WTC11 (cell line): ENCODE data around the gene BAG1. TPM values are rescaled to one million over a fixed set of nuclear protein-coding genes. Genes with fewer than 3 reads are reported as not detected.

ENCODE experiments used
- ATAC-seq: fragments of 200-7000 bp; cut with Tn5 transposase; 2 replicates; pipeline ENCODE4 v1.10.0; 2021; ENCODE audit warnings: mild to moderate bottlenecking, moderate library complexity
- Bru-seq: library from RNA; stranded (reverse); fragments of 400-500 nt; gene quantifications from one replicate; lab custom pipeline; 2021; lab: Mats Ljungman, UMichigan
- CTCF ChIA-PET: fragments of 300-600 bp; sonication (Branson Sonifier 250); formaldehyde crosslinking; loops from one replicate; lab custom pipeline; 2021; ENCODE audit warnings: antibody characterized with exemption; lab: Charles Lee
- POLR2A ChIA-PET: fragments of 350-600 bp; sonication (Branson Sonifier 250); formaldehyde crosslinking; loops from one replicate; lab custom pipeline; 2021; ENCODE audit warnings: antibody characterized with exemption; lab: Charles Lee
- DNase-seq: peaks from one replicate; pipeline ENCODE4 v3.0.0; 2021; ENCODE audit warnings: low spot score
- H3K27ac Mint-ChIP-seq: 2 replicates; pipeline ENCODE4 v1.8.0; 2021; ENCODE audit warnings: mixed read lengths
- H3K27me3 Mint-ChIP-seq: 2 replicates; pipeline ENCODE4 v1.8.0; 2021; ENCODE audit warnings: low read depth, mild to moderate bottlenecking, moderate library complexity, mixed read lengths
- H3K36me3 Mint-ChIP-seq: 2 replicates; pipeline ENCODE4 v1.8.0; 2021; ENCODE audit warnings: mixed read lengths
- H3K4me1 Mint-ChIP-seq: 2 replicates; pipeline ENCODE4 v1.8.0; 2022; ENCODE audit warnings: mixed read lengths
- H3K4me3 Mint-ChIP-seq: 2 replicates; pipeline ENCODE4 v1.8.0; 2021; ENCODE audit warnings: mild to moderate bottlenecking, moderate library complexity, mixed read lengths
- H3K9me3 Mint-ChIP-seq: 2 replicates; pipeline ENCODE4 v1.8.0; 2021; ENCODE audit warnings: mixed read lengths
- ELF4 ChIP-seq: sonication (generic); formaldehyde crosslinking; IDR thresholded peaks from 2 replicates; pipeline ENCODE4 v1.8.1; 2022; ENCODE audit warnings: low read depth, mild to moderate bottlenecking, moderate library complexity, missing genetic modification reagents
- EMX1 ChIP-seq: fragments of 250-450 bp; sonication (Bioruptor Pico); IDR thresholded peaks from 2 replicates; pipeline ENCODE4 v1.8.0; 2021; ENCODE audit warnings: mild to moderate bottlenecking
- FOXK1 ChIP-seq: sonication (generic); formaldehyde crosslinking; IDR thresholded peaks from 2 replicates; pipeline ENCODE4 v1.8.0; 2022; ENCODE audit warnings: mild to moderate bottlenecking, moderate library complexity, missing genetic modification reagents
- GABPB1 ChIP-seq: sonication (generic); formaldehyde crosslinking; IDR thresholded peaks from 2 replicates; pipeline ENCODE4 v1.8.1; 2023; ENCODE audit warnings: mild to moderate bottlenecking, missing genetic modification reagents
- GTF2I ChIP-seq: fragments of 250-450 bp; sonication (Bioruptor Pico); conservative IDR thresholded peaks from 2 replicates; pipeline ENCODE4 v1.4.0; 2021; ENCODE audit warnings: mild to moderate bottlenecking
- JUN ChIP-seq: sonication (generic); formaldehyde crosslinking; IDR thresholded peaks from 2 replicates; pipeline ENCODE4 v1.8.0; 2023; ENCODE audit warnings: mild to moderate bottlenecking, missing genetic modification reagents
- NR1H2 ChIP-seq: sonication (generic); formaldehyde crosslinking; IDR thresholded peaks from 2 replicates; pipeline ENCODE4 v1.9.0; 2021; ENCODE audit warnings: mild to moderate bottlenecking, moderate library complexity, missing genetic modification reagents
- NR3C1 ChIP-seq: sonication (generic); formaldehyde crosslinking; conservative IDR thresholded peaks from 2 replicates; pipeline ENCODE4 v1.8.1; 2023; ENCODE audit warnings: low read depth, mild to moderate bottlenecking, missing genetic modification reagents
- PRRX2 ChIP-seq: fragments of 250-450 bp; sonication (Bioruptor Pico); IDR thresholded peaks from 2 replicates; pipeline ENCODE4 v1.8.0; 2021; ENCODE audit warnings: mild to moderate bottlenecking
- RORB ChIP-seq: fragments of 250-450 bp; sonication (Bioruptor Pico); IDR thresholded peaks from 2 replicates; pipeline ENCODE4 v1.9.0; 2021; ENCODE audit warnings: mild to moderate bottlenecking
- ZBTB21 ChIP-seq: sonication (generic); formaldehyde crosslinking; IDR thresholded peaks from 2 replicates; pipeline ENCODE4 v1.8.1; 2023; ENCODE audit warnings: mild to moderate bottlenecking, missing genetic modification reagents, borderline replicate concordance
- ZNF121 ChIP-seq: sonication (generic); formaldehyde crosslinking; IDR thresholded peaks from 2 replicates; pipeline ENCODE4 v1.8.0; 2023; ENCODE audit warnings: missing genetic modification reagents
- ZNF423 ChIP-seq: fragments of 250-450 bp; sonication (Bioruptor Pico); IDR thresholded peaks from 2 replicates; pipeline ENCODE4 v2.1.2; 2022; ENCODE audit warnings: mild to moderate bottlenecking, moderate library complexity
- long read RNA-seq, 3 experiments: library from RNA in 1 of 3; library from capped mRNA in 1 of 3; library from polyadenylated mRNA in 1 of 3; unstranded in 2 of 3; stranded (forward) in 1 of 3; transcript quantifications; one replicate each; pipeline ENCODE4 v2.0.0, GENCODE V29; 2021
- total RNA-seq: library from RNA; stranded (reverse); gene quantifications from 3 replicates; pipeline ENCODE4 v1.2.3, GENCODE V29; 2021
- TF ChIP-seq, protein P1 (sequence below): sonication (generic); formaldehyde crosslinking; IDR thresholded peaks from 2 replicates; pipeline ENCODE4 v1.8.1; 2023; ENCODE audit warnings: mild to moderate bottlenecking, moderate library complexity, missing genetic modification reagents
- TF ChIP-seq, protein P2 (sequence below): sonication (generic); formaldehyde crosslinking; IDR thresholded peaks from 2 replicates; pipeline ENCODE4 v1.8.1; 2023; ENCODE audit warnings: mild to moderate bottlenecking, missing genetic modification reagents, moderate library complexity
- TF ChIP-seq, protein P3 (sequence below): sonication (generic); formaldehyde crosslinking; IDR thresholded peaks from 2 replicates; pipeline ENCODE4 v1.8.1; 2022; ENCODE audit warnings: low read depth, missing genetic modification reagents, borderline replicate concordance
- TF ChIP-seq, protein P4 (sequence below): fragments of 250-450 bp; sonication (Bioruptor Pico); IDR thresholded peaks from 2 replicates; pipeline ENCODE4 v1.9.0; 2021; ENCODE audit warnings: mild to moderate bottlenecking, borderline replicate concordance
- TF ChIP-seq, protein P5 (sequence below): sonication (generic); formaldehyde crosslinking; IDR thresholded peaks from 2 replicates; pipeline ENCODE4 v1.8.1; 2022; ENCODE audit warnings: mild to moderate bottlenecking, moderate library complexity, missing genetic modification reagents
- TF ChIP-seq, protein P6 (sequence below): sonication (generic); formaldehyde crosslinking; IDR thresholded peaks from 2 replicates; pipeline ENCODE4 v1.8.0; 2022; ENCODE audit warnings: mild to moderate bottlenecking, missing genetic modification reagents
- TF ChIP-seq, protein P7 (sequence below): sonication (generic); formaldehyde crosslinking; IDR thresholded peaks from 2 replicates; pipeline ENCODE4 v1.8.0; 2023; ENCODE audit warnings: missing genetic modification reagents

The BAG1 gene
- 44.7 to 52.9 TPM (median 48.2 TPM) in 3 replicates for total RNA-seq
- Bru-seq, nascent RNA = percentile 84 among the genes with signal in this experiment
- long read RNA-seq, experiment 1, transcript BAG1-210 (7 exons, 3,786 nt) = major isoform, 135 of 167 reads
- long read RNA-seq, experiment 1, transcript BAG1-203 (8 exons, 1,396 nt) = minor isoform, 7 of 167 reads
- long read RNA-seq, experiment 1, partial matches to known transcripts = 1 of 167 reads
- long read RNA-seq, experiment 1, other reads (novel, unspliced or antisense) = 24 of 167 reads
- long read RNA-seq, experiment 2, transcript BAG1-210 (7 exons, 3,786 nt) = major isoform, 36 of 46 reads
- long read RNA-seq, experiment 2, partial matches to known transcripts = 1 of 46 reads
- long read RNA-seq, experiment 2, other reads (novel, unspliced or antisense) = 7 of 46 reads
- long read RNA-seq, experiment 3, transcript BAG1-210 (7 exons, 3,786 nt) = major isoform, 6 of 7 reads
- long read RNA-seq, experiment 3, partial matches to known transcripts = 0 of 7 reads
- long read RNA-seq, experiment 3, other reads (novel, unspliced or antisense) = 1 of 7 reads

DNA sequence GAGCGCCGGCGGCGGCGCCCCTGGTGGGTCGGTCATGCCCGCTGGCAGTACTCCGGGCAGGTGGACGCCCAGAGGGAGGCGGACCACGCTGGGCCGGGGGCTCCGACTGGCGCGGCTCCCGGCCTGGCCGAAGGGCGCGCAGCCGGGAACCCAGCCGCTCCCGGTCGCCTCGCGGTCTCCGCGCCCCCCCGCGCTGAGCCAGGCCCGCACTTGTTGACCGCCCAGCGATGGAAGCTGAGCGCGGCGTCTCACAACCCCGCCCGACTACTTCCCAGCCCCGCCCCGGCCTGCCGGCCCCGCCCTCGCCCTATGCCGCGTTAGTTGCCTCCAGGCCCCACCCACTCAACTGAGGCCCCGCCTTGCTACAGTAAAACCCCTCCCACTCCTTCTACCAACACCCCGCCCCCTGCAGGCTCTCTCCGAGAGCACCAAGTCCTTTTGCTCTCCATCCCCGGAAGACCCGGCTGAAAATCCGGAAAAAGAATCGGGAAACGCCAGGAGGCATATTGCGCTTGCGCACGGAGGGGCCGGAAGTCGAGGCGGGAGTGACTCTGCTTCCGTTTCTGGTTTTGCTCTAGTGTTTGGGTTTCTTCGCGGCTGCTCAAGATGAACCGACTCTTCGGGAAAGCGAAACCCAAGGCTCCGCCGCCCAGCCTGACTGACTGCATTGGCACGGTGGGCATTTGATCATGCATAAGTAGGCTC is at the start of gene BAG1, which contains the start of gene CHMP5:
BAG1 (minus strand) TSS at position 236 of the 705 bp plus-strand sequence.
CHMP5 (plus strand) TSS at position 577 of the 705 bp plus-strand sequence; CDS start at position 607, 30 bp downstream.
- POLR2A ChIA-PET = interaction anchor here (2.2 kb wide), 1 partner anchor 26 kb away, joined by 13 read pairs; the partner anchor contains the start of gene NFX1
- peak within 1 kb of the TSS; percentile 95 for H3K27ac Mint-ChIP-seq
- H3K4me3 Mint-ChIP-seq = peak within 1 kb of the TSS; percentile 98
- H3K27me3 Mint-ChIP-seq = no peaks in the 10 kb centered on the region
- peak; percentile 100 for DNase-seq
- CTCF ChIA-PET = interaction anchor here (0.5 to 0.8 kb wide), 4 partner anchors 19 to 191 kb away, joined by 3 to 4 read pairs (median 3); partner anchors contain the start of gene SMU1
- no peaks in the 10 kb centered on the region for H3K9me3 Mint-ChIP-seq
- ATAC-seq = peak; percentile 99
- H3K4me1 Mint-ChIP-seq = peaks cover 13% of the 10 kb centered on the region
- H3K36me3 Mint-ChIP-seq = peaks cover 40% of the 10 kb centered on the region
- TF ChIP-seq ZNF121 = no peak
- no peak for TF ChIP-seq GTF2I (CRISPR knock-in tag)
- TF ChIP-seq, protein P1, sequence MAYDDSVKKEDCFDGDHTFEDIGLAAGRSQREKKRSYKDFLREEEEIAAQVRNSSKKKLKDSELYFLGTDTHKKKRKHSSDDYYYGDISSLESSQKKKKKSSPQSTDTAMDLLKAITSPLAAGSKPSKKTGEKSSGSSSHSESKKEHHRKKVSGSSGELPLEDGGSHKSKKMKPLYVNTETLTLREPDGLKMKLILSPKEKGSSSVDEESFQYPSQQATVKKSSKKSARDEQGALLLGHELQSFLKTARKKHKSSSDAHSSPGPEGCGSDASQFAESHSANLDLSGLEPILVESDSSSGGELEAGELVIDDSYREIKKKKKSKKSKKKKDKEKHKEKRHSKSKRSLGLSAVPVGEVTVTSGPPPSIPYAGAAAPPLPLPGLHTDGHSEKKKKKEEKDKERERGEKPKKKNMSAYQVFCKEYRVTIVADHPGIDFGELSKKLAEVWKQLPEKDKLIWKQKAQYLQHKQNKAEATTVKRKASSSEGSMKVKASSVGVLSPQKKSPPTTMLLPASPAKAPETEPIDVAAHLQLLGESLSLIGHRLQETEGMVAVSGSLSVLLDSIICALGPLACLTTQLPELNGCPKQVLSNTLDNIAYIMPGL = 0 out of 2 replicates have a peak, but pooled peaks have one; percentile 68
- TF ChIP-seq NR1H2 (CRISPR knock-in tag) = no peak
- TF ChIP-seq, protein P2, sequence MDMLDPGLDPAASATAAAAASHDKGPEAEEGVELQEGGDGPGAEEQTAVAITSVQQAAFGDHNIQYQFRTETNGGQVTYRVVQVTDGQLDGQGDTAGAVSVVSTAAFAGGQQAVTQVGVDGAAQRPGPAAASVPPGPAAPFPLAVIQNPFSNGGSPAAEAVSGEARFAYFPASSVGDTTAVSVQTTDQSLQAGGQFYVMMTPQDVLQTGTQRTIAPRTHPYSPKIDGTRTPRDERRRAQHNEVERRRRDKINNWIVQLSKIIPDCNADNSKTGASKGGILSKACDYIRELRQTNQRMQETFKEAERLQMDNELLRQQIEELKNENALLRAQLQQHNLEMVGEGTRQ (CRISPR knock-in tag) = no peak
- no peak for TF ChIP-seq NR3C1 (CRISPR knock-in tag)
- TF ChIP-seq, protein P3, sequence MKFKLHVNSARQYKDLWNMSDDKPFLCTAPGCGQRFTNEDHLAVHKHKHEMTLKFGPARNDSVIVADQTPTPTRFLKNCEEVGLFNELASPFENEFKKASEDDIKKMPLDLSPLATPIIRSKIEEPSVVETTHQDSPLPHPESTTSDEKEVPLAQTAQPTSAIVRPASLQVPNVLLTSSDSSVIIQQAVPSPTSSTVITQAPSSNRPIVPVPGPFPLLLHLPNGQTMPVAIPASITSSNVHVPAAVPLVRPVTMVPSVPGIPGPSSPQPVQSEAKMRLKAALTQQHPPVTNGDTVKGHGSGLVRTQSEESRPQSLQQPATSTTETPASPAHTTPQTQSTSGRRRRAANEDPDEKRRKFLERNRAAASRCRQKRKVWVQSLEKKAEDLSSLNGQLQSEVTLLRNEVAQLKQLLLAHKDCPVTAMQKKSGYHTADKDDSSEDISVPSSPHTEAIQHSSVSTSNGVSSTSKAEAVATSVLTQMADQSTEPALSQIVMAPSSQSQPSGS (CRISPR knock-in tag) = no peak
- TF ChIP-seq, protein P4, sequence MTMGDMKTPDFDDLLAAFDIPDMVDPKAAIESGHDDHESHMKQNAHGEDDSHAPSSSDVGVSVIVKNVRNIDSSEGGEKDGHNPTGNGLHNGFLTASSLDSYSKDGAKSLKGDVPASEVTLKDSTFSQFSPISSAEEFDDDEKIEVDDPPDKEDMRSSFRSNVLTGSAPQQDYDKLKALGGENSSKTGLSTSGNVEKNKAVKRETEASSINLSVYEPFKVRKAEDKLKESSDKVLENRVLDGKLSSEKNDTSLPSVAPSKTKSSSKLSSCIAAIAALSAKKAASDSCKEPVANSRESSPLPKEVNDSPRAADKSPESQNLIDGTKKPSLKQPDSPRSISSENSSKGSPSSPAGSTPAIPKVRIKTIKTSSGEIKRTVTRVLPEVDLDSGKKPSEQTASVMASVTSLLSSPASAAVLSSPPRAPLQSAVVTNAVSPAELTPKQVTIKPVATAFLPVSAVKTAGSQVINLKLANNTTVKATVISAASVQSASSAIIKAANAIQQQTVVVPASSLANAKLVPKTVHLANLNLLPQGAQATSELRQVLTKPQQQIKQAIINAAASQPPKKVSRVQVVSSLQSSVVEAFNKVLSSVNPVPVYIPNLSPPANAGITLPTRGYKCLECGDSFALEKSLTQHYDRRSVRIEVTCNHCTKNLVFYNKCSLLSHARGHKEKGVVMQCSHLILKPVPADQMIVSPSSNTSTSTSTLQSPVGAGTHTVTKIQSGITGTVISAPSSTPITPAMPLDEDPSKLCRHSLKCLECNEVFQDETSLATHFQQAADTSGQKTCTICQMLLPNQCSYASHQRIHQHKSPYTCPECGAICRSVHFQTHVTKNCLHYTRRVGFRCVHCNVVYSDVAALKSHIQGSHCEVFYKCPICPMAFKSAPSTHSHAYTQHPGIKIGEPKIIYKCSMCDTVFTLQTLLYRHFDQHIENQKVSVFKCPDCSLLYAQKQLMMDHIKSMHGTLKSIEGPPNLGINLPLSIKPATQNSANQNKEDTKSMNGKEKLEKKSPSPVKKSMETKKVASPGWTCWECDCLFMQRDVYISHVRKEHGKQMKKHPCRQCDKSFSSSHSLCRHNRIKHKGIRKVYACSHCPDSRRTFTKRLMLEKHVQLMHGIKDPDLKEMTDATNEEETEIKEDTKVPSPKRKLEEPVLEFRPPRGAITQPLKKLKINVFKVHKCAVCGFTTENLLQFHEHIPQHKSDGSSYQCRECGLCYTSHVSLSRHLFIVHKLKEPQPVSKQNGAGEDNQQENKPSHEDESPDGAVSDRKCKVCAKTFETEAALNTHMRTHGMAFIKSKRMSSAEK (CRISPR knock-in tag) = no peak
- TF ChIP-seq EMX1 (CRISPR knock-in tag) = no peak
- TF ChIP-seq GABPB1 (CRISPR knock-in tag) = peak; percentile 46; the same call in 1 of the 2 replicates
- peak; percentile 71 for TF ChIP-seq FOXK1
- TF ChIP-seq ZBTB21 (CRISPR knock-in tag) = no peak
- TF ChIP-seq, protein P5, sequence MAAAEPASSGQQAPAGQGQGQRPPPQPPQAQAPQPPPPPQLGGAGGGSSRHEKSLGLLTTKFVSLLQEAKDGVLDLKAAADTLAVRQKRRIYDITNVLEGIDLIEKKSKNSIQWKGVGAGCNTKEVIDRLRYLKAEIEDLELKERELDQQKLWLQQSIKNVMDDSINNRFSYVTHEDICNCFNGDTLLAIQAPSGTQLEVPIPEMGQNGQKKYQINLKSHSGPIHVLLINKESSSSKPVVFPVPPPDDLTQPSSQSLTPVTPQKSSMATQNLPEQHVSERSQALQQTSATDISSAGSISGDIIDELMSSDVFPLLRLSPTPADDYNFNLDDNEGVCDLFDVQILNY (CRISPR knock-in tag) = 0 out of 2 replicates have a peak, but pooled peaks have one; percentile 54
- TF ChIP-seq JUN (CRISPR knock-in tag) = no peak
- TF ChIP-seq ZNF423 (CRISPR knock-in tag) = no peak
- TF ChIP-seq RORB (CRISPR knock-in tag) = no peak
- peak; percentile 43; the same call in 1 of the 2 replicates for TF ChIP-seq ELF4 (CRISPR knock-in tag)
- TF ChIP-seq, protein P6, sequence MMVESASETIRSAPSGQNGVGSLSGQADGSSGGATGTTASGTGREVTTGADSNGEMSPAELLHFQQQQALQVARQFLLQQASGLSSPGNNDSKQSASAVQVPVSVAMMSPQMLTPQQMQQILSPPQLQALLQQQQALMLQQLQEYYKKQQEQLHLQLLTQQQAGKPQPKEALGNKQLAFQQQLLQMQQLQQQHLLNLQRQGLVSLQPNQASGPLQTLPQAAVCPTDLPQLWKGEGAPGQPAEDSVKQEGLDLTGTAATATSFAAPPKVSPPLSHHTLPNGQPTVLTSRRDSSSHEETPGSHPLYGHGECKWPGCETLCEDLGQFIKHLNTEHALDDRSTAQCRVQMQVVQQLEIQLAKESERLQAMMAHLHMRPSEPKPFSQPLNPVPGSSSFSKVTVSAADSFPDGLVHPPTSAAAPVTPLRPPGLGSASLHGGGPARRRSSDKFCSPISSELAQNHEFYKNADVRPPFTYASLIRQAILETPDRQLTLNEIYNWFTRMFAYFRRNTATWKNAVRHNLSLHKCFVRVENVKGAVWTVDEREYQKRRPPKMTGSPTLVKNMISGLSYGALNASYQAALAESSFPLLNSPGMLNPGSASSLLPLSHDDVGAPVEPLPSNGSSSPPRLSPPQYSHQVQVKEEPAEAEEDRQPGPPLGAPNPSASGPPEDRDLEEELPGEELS = peak; percentile 53; the same call in 1 of the 2 replicates
- TF ChIP-seq, protein P7, sequence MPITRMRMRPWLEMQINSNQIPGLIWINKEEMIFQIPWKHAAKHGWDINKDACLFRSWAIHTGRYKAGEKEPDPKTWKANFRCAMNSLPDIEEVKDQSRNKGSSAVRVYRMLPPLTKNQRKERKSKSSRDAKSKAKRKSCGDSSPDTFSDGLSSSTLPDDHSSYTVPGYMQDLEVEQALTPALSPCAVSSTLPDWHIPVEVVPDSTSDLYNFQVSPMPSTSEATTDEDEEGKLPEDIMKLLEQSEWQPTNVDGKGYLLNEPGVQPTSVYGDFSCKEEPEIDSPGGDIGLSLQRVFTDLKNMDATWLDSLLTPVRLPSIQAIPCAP = no peak
- TF ChIP-seq PRRX2 (CRISPR knock-in tag) = no peak
